HG02885 (cell line): ENCODE data around the gene DAND5.
"Not testable (repeated sequence)": the region's sequence is repeated elsewhere in the genome, so short reads cannot be mapped to it uniquely, and the experiment has no call there.

ENCODE experiments used
- ATAC-seq: cut with Tn5 transposase; IDR thresholded peaks from one replicate; pipeline ENCODE4 v1.9.1; 2021; ENCODE audit warnings: mild to moderate bottlenecking; ENCODE audit not compliant: unreplicated experiment, poor library complexity

The DAND5 gene

DNA sequence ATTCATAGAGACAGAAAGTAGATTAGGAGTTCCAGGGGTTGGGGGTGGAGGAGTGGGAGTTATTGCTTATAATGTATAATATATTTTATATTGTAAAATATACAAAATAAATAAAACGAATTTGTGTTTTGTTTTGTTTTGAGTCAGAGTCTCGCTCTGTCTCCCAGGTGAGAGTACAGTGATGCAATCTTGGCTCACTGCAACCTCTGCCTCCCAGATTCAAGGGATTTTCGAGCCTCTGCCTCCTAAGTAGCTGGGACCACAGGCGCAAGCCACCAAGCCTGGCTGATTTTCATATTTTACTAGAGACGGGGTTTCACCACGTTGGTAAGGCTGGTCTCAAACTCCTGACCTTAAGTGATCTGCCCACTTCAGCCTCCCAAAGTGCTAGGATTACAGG, 9.9 kb upstream of the DAND5 start:
- no peak for ATAC-seq

DNA sequence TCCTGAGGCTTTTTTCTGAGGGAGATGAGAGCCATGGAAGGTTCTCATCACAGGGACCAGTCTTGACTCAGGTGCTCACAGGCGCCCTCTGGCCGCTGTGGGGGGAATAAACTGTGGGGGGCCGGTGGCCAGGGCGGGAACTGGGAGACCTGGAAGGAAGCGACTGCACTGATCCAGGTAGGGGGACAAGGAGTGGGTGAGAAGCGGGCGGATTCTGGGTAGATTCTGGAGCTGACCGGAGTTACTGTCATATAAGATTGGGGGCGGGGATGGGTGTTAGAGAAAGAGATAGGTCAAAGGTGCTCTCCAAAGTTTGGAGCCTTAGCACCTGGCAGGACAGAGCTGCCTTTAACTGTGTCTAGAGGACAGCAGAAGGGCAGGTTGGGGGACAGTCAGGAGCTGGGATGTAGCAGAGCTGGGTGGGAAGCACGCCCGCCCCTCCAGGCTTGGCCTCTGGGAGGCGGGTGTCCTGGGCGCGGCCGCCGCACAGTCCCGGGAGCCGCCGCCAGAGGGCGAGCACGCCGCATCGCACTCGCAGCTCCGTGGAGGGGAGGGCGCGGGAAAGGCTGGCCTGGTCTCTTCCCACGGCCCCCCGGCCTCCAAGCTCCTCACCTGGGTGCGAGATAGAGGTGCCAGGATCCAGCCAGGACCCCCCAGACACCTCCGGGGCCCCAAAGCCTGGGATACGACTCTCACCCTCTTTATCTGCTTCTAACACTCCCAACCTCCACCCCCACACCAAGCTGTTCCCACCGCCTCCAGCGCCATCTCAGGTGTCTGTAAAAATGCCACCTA, 4.2 kb upstream of the DAND5 start:
- ATAC-seq = peak; percentile 77

GRCh38 chr19:12965812-12966135, 3.6 kb upstream of the DAND5 start:
- ATAC-seq = no peak

DNA sequence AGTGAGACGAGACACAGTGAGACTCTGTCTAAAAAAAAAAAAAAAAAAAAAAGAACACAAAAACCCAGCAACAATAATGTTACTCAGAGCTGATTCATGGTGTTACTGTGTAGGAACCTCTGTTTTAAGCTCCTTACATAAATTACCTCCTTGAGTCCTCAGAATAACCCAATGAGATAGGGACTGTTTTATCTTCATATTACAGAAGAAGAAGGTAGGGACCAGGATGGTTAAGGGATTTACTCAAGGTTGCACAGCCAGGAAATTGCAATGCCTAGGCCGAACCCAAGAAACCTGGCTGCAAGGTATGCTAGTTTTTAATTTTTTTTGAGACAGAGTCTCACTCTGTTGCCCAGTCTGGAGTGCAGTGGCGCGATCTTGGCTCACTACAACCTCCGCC, 1.5 kb upstream of the DAND5 start:
- no peak for ATAC-seq

GRCh38 chr19:12970070-12970820, 869 bp downstream of the DAND5 start:
- ATAC-seq = no peak

GRCh38 chr19:12973236-12973635, 3.9 kb downstream of the DAND5 start:
- no peak for ATAC-seq

GRCh38 chr19:12974301-12975220, 5.2 kb downstream of the DAND5 start:
- ATAC-seq = no peak

DNA sequence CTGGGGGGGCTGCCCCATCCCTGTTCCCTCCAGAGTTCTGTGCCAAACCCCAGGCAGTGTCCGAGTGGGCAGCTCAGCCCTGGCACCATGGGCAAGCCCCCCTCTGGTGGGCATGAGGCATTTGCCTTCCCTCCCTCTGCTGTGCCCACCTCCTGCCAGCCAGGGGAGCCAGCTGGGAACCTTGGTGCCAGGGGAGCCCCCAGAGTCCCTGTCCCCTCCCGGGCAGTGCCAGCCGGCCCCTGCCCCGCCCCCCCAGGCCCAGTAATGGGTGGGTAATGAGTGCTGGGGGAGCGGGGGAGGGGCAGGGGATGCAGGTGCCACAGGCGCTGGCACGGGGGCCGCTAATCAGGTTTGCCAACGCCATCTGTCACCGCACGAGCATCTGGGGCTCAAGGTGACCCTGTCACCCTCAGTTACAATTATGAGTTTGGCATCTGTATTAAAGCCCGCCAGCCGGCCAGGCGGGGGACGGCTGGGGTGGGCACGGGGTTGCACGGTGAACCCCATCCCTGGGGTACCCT, 5.9 kb downstream of the DAND5 start:
- ATAC-seq = no peak

DNA sequence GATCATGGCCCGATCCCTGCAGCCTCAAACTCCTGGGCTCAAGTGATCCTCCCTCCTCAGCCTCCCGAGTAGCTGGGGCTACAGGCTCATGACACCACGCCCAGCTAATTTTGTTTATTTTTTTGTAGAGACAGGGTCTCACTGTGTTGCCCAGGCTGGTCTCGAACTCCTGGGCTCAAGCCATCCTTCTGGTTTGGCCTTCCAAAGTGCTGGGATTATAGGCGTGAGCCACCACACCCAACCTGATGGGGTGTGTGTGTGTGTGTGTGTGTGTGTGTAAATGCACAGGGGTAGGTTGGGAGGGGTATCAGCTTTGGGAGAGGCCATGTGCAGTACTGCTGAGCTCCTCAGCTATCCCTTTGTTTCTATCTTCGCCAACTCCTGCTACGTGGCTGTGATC, 6.7 kb downstream of the DAND5 start:
- ATAC-seq = not testable (repeated sequence)

GRCh38 chr19:12979974-12980373, 10.6 kb downstream of the DAND5 start:
- ATAC-seq = no peak

DNA sequence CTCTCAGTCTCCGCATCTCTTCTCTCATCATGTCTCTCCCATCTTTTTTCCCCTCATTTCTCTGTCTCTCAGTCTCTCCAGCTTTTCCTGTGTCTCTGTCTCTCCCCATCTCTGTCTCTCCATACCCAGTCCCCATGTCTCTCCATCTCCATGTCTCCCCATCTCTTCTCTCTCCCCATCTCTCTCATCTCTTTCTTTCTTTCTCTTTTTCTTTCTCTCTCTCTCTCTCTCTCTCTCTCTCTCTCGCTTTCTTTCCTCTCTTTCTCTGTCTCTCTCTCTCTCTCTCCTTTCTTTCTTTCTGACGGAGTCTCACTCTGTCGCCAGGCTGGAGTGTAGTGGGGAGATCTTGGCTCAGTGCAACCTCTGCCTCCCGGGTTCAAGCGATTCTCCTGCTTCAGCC, 13.3 kb downstream of the DAND5 start:
- ATAC-seq = no peak

DNA sequence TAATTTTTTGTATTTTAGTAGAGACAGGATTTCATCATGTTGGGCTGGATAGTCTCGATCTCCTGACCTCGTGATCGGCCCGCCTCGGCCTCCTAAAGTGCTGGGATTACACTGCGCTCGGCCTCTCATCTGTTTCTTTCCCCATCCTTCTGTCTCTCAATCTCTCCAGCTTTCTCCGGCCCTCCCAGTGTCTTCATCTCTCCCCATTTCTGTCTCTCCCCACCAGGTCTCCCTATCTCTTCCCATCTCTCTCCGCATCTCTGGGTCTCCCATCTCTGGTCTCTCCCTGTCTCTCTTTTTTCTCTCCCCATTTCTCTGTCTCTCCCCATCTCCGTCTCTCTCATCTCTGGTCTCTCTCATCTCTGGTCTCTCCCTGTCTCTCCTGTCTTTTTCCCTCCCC, 13.7 kb downstream of the DAND5 start:
- ATAC-seq = no peak

DNA sequence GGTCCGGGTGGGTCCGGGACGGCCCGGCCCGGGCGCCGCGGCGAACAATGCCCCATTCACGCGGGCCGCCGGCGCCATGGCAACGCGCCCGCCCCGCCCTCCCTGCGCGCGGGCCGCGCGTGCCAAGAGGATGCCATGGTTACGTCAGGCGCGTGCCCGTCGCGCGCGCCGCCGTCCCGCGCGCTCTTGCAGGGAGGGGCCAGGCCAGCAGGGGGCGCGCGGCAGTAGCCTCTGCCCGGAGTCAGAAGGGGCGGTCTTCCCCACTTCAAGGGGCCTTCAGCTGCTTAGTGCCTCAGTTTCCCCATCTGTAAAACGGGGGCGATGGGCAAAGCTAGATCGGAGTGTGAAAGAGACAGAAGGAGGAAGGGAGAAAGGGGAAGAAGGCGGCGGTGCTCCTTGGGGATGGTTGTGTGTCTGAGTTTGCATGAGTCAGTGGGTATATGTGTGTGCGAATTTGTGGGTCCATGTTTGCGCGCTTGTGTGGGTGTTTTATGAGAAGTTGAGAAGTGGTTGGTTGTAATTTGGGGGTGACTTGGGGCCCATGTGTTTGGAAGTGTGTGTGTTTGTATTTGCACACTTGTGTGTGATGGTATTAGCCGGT, 14.3 kb downstream of the DAND5 start:
- ATAC-seq = no peak

DNA sequence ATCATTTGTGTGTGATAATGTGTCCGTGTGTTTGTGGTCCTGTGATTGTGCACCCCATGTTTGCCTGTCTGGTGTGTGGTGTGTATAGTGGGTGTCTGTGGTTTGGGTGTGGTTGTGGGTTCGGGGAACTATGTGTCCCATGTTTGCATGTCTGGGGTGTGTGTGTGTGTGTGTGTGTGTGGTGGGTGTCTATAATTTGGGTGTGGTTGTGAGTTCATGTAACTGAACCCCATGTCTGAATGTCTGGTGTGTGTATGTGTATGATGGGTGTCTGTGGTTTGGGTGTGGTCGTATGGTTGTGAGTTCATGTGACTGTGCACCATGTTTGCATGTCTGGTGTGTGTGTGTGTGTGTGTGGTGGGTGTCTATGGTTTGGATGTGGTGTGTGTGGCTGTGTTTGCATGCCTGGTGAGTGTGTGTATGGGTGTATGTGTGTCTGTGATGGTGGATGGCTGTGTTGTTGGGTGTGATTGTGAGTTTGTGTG, 14.8 kb downstream of the DAND5 start:
- no peak for ATAC-seq

GRCh38 chr19:12984683-12985048, 15.3 kb downstream of the DAND5 start:
- no peak for ATAC-seq

DNA sequence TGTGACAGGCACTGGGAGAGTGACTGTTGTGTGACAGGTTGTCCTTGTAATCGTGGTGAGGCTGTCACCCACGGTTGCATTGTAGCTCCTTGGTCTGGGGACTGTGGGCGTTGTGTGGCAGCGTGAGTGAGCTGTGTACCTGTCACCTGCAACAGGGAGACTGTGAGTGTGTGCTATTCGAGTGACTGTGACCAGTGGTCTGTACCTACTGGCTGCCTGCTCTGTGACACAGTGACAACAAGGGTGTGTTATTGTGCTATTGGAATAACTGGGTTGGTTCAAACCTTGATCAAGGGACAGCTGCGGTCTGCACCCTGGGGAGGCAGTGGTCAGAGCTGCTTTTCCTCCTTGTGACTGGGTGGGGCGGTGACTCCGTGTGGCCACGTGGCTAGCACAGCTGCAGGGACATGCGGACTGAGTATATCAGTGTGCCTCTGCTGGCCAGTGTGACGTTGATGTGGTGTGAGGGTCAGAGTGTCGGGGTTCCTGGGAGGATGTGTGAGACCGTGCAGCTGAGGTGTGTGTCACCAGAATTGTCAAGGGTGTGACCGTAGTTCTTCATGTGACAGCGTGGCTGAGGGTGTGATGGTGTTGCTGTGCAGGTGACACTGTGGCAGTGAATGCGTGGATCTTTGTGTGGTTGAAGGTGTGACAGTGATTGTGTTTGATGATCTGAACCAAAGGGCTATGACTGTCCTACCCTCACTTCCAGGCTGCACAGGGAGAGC, 15.8 kb downstream of the DAND5 start:
- ATAC-seq = no peak

DNA sequence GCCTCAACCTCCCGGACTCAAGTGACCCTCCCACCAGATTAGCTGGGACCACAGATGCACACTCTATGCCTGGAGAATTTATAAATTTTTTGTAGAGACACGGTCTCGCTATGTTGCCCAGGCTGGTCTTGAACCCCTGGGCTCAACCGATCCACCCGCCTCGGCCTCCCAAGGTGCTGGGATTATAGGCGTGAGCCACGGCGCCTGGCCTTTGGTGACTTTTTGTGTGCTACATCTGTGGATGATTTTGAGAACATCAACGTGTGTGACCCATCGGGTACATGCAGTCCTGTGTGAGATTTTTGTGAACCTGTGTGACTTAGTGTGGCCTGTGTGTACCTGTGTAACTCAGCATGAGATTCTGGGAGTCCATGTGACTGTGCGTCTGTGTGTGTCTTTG, 17.4 kb downstream of the DAND5 start:
- ATAC-seq = no peak

DNA sequence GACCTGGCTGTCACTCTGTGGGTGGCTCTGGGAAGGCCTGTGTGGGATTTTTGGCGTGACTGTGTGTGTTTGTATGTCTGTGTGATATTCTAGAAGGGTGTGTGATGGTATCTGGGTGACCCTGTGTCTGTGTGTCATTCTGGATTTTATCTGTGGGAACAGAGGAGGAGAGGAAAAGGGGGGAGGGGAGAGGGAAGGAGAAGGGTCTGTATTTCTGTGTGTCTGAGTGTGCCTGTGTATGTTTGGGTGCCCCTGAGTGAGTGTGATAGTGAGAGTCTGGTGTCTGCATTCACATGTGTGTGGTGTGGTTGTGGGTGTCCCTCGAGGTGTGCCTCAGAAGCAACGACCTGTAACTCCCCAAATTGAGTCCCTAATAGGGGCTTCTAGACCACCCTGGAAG, 17.8 kb downstream of the DAND5 start:
- no peak for ATAC-seq

DNA sequence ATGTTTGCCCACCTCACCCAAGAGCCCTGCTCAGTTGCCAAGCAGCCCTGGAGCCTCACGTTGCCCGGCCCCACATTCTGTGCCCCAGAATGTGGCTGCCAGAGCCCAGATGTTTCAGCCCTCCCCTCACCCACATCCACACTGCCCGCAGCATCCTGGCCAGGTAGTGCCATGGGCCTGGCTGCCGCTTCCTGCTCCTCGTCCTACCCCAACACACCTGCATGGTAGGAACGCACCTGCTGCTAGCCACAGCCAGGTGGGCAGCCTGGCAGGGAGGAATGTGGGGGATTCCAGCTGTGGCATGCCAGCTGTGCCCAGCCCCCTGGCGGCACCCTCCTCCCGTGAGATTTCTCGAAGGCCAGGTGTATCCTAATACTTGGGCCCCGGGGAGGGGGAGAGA, 18.4 kb downstream of the DAND5 start:
- ATAC-seq = no peak

- no peak for ATAC-seq
Observed at GRCh38 chr19:12990431-12990830, 21.1 kb downstream of the DAND5 start.
